SK-N-SH (cell line): ENCODE results near the gene COL3A1. TPM values are rescaled to one million over a fixed set of nuclear protein-coding genes. Genes with fewer than 3 reads are reported as not detected.

Source experiments
- CTCF ChIA-PET: fragments of 300-600, 350-600 bp; formaldehyde crosslinking; extraction: SDS; loops from one replicate; lab custom pipeline; 2021; lab: Yijun Ruan, JAX
- POLR2A ChIA-PET: fragments of 350-600 bp; sonication (Branson Sonifier 250); formaldehyde crosslinking; extraction: SDS; loops from one replicate; lab custom pipeline; 2020; ENCODE audit warnings: antibody characterized with exemption, inconsistent platforms; lab: Yijun Ruan, JAX
- DNase-seq: peaks from one replicate; pipeline ENCODE4 v3.0.0; 2012
- H2AFZ ChIP-seq: fragments of 200-600 bp; sonication (generic); 2 replicates; pipeline ENCODE4 v1.8.1; 2016; ENCODE audit warnings: antibody characterized with exemption, mild to moderate bottlenecking, low read depth
- H3F3A ChIP-seq: fragments of 200-600 bp; sonication (generic); replicated peaks from 2 replicates; pipeline ENCODE3; 2016; ENCODE audit warnings: antibody characterized with exemption, mild to moderate bottlenecking; ENCODE audit not compliant: insufficient read depth
- H3K27ac ChIP-seq, 2 experiments: fragments of 200-500 bp in 1 of 2; fragments of 200-600 bp in 1 of 2; sonication (Bioruptor generic) in 1 of 2; sonication (generic), shearing (Covaris generic) in 1 of 2; 2 replicates each; pipeline versions ENCODE4 v1.5.1 to v1.6.1; 2014 to 2016; ENCODE audit warnings: low read depth in 2 of 2, inconsistent platforms in 1 of 2, low read length in 1 of 2, mild to moderate bottlenecking in 1 of 2, mixed read lengths in 1 of 2
- H3K27me3 ChIP-seq: fragments of 200-600 bp; sonication (generic), shearing (Covaris generic); 2 replicates; pipeline ENCODE4 v1.6.1; 2016; ENCODE audit warnings: mixed run types; ENCODE audit not compliant: insufficient read depth
- H3K36me3 ChIP-seq, 2 experiments: fragments of 200-500 bp in 1 of 2; fragments of 200-600 bp in 1 of 2; sonication (Bioruptor generic) in 1 of 2; sonication (generic) in 1 of 2; replicated peaks in 1 of 2; 2 replicates each; pipeline versions ENCODE3 to v1.5.1; 2014 to 2016; ENCODE audit warnings: low read length in 1 of 2, mild to moderate bottlenecking in 1 of 2; ENCODE audit not compliant: insufficient read depth in 2 of 2, control insufficient read depth in 1 of 2
- H3K4me1 ChIP-seq, 2 experiments: fragments of 200-500 bp in 1 of 2; fragments of 200-600 bp in 1 of 2; sonication (Bioruptor generic) in 1 of 2; sonication (generic), shearing (Covaris generic) in 1 of 2; 2 replicates each; pipeline versions ENCODE4 v1.5.1 to v1.6.1; 2014 to 2016; ENCODE audit warnings: low read depth in 1 of 2, low read length in 1 of 2, mixed run types in 1 of 2; ENCODE audit not compliant: insufficient read depth in 2 of 2, control insufficient read depth in 1 of 2
- H3K4me2 ChIP-seq: fragments of 200-600 bp; sonication (generic), shearing (Covaris generic); 2 replicates; pipeline ENCODE4 v1.6.1; 2017; ENCODE audit warnings: mixed run types
- H3K4me3 ChIP-seq, 2 experiments: fragments of 200-500 bp in 1 of 2; fragments of 200-600 bp in 1 of 2; sonication (Bioruptor generic) in 1 of 2; sonication (generic), shearing (Covaris generic) in 1 of 2; 2 replicates each; pipeline versions ENCODE4 v1.5.1 to v1.8.1; 2014 to 2016; ENCODE audit warnings: low read depth in 2 of 2, inconsistent platforms in 1 of 2, low read length in 1 of 2, mild to moderate bottlenecking in 1 of 2, mixed read lengths in 1 of 2, moderate library complexity in 1 of 2
- H3K79me2 ChIP-seq: fragments of 200-600 bp; sonication (generic); 2 replicates; pipeline ENCODE4 v1.8.1; 2017; ENCODE audit warnings: mild to moderate bottlenecking; ENCODE audit not compliant: insufficient read depth
- H3K9ac ChIP-seq: fragments of 200-600 bp; sonication (generic); 2 replicates; pipeline ENCODE4 v1.6.1; 2017; ENCODE audit warnings: mixed run types
- H3K9me2 ChIP-seq: fragments of 200-600 bp; sonication (generic); 2 replicates; pipeline ENCODE4 v1.6.1; 2017; ENCODE audit warnings: mixed run types
- H3K9me3 ChIP-seq: fragments of 200-600 bp; sonication (generic); 2 replicates; pipeline ENCODE4 v1.6.1; 2017; ENCODE audit warnings: mixed run types, mild to moderate bottlenecking, moderate library complexity
- H4K20me1 ChIP-seq: fragments of 200-600 bp; sonication (generic); 2 replicates; pipeline ENCODE4 v1.6.1; 2017; ENCODE audit warnings: mild to moderate bottlenecking, mixed run types; ENCODE audit not compliant: insufficient read depth
- CTCF ChIP-seq: fragments of 200-600 bp; sonication (generic); IDR thresholded peaks from 2 replicates; pipeline ENCODE4 v1.6.1; 2017; ENCODE audit warnings: antibody characterized with exemption, mild to moderate bottlenecking, moderate library complexity
- EP300 ChIP-seq, 2 experiments: IDR thresholded peaks; 2 replicates each; pipeline versions ENCODE4 v1.4.0 to v1.6.1; 2012; ENCODE audit warnings: borderline replicate concordance in 1 of 2, low read depth in 1 of 2, low read length in 1 of 2
- FOSL2 ChIP-seq: IDR thresholded peaks from 2 replicates; pipeline ENCODE4 v1.4.0; 2012; ENCODE audit warnings: low read depth, mild to moderate bottlenecking, moderate library complexity, borderline replicate concordance
- FOXM1 ChIP-seq: IDR thresholded peaks from 2 replicates; pipeline ENCODE4 v1.4.0; 2012; ENCODE audit warnings: low read depth, mild to moderate bottlenecking
- GABPA ChIP-seq: IDR thresholded peaks from 2 replicates; pipeline ENCODE4 v1.4.0; 2012; ENCODE audit warnings: low read depth, mild to moderate bottlenecking
- GATA2 ChIP-seq: sonication (generic); formaldehyde crosslinking; IDR thresholded peaks from 2 replicates; pipeline ENCODE4 v1.5.0; 2020; ENCODE audit warnings: mild to moderate bottlenecking, missing genetic modification reagents
- IRF3 ChIP-seq: fragments of 150-350 bp; IDR thresholded peaks from 2 replicates; pipeline ENCODE4 v1.6.1; 2016; ENCODE audit warnings: mild to moderate bottlenecking, low read depth, low read length
- JUND ChIP-seq: IDR thresholded peaks from 2 replicates; pipeline ENCODE4 v1.4.0; 2012
- NRF1 ChIP-seq: IDR thresholded peaks from 2 replicates; pipeline ENCODE4 v1.6.1; 2012; ENCODE audit warnings: low read depth, mild to moderate bottlenecking, low read length
- POLR2AphosphoS5 ChIP-seq: IDR thresholded peaks from 2 replicates; pipeline ENCODE4 v1.6.1; 2012; ENCODE audit warnings: low read depth, low read length
- RAD21 ChIP-seq: IDR thresholded peaks from 2 replicates; pipeline ENCODE4 v1.6.1; 2012; ENCODE audit warnings: mild to moderate bottlenecking, low read length
- SMC3 ChIP-seq: IDR thresholded peaks from 2 replicates; pipeline ENCODE4 v1.6.1; 2012; ENCODE audit warnings: low read depth, low read length, improper control_type of control experiment
- TAF1 ChIP-seq: IDR thresholded peaks from 2 replicates; pipeline ENCODE4 v1.6.1; 2012; ENCODE audit warnings: low read depth, mild to moderate bottlenecking, low read length, moderate library complexity, borderline replicate concordance
- TCF12 ChIP-seq: IDR thresholded peaks from 2 replicates; pipeline ENCODE4 v1.4.0; 2012
- TEAD4 ChIP-seq: IDR thresholded peaks from 2 replicates; pipeline ENCODE4 v1.4.0; 2012; ENCODE audit warnings: mild to moderate bottlenecking, borderline replicate concordance; ENCODE audit not compliant: insufficient read depth
- USF2 ChIP-seq: fragments of 150-350 bp; IDR thresholded peaks from 2 replicates; pipeline ENCODE4 v1.6.1; 2017; ENCODE audit warnings: antibody characterized with exemption, low read length, low read depth, borderline replicate concordance
- YY1 ChIP-seq: IDR thresholded peaks from 2 replicates; pipeline ENCODE4 v1.4.0; 2012; ENCODE audit warnings: low read depth, mild to moderate bottlenecking
- ZBTB33 ChIP-seq: IDR thresholded peaks from 2 replicates; pipeline ENCODE4 v1.4.0; 2012; ENCODE audit warnings: low read depth, borderline replicate concordance
- WGBS: methylation state at CpG from one replicate; pipeline ENCODE4 v1.1.6; 2017; ENCODE audit warnings: low lambda C conversion rate; 5-methylcytosine and 5-hydroxymethylcytosine counted together
- polyA plus RNA-seq, 3 experiments: library from polyadenylated mRNA; depleted of rRNA; stranded (reverse); fragments of >200 nt; gene quantifications; 2 replicates each; pipeline ENCODE4 v1.2.3, GENCODE V29; 2012

The COL3A1 gene
- polyA plus RNA-seq, 1 of the 3 experiments (the other 2 are of a cell fraction): 987 TPM

GRCh38 chr2:188984065-188984491 is 9.9 kb downstream of the COL3A1 start:
- H3K9ac ChIP-seq: peak overlapping the region; percentile 96
- H3K4me1 ChIP-seq: peaks cover 15 to 51% of the 10 kb centered on the region in 2 experiments
- no peak for TF ChIP-seq NRF1
- peak; percentile 60; the same call in 1 of the 2 replicates for TF ChIP-seq TCF12
- no peak for TF ChIP-seq USF2
- TF ChIP-seq EP300 (IDR thresholded peaks at IDR 0.05; ENCODE audit: borderline replicate concordance in 1 of 2, low read depth in 1 of 2, low read length in 1 of 2): no peak
- TF ChIP-seq POLR2AphosphoS5: 0 out of 2 replicates have a peak, but pooled peaks have one; percentile 22
- peak; percentile 61 for TF ChIP-seq CTCF
- no peak for TF ChIP-seq ZBTB33
- TF ChIP-seq RAD21: peak; percentile 65
- TF ChIP-seq SMC3: peak; percentile 35; the same call in 1 of the 2 replicates
- no peak overlapping the region for H2AFZ ChIP-seq
- H3K79me2 ChIP-seq: peaks cover 90% of the 10 kb centered on the region
- H3K9me2 ChIP-seq: no peaks in the 10 kb centered on the region
- ChIA-PET CTCF (interaction anchor here (0.9 to 4.7 kb wide), 13 partner anchors 9 to 1489 kb away, joined by 3 to 32 read pairs (median 4); partner anchors contain the start of gene COL3A1), POLR2A (no interaction called here)
- H3K4me3 ChIP-seq: no peak overlapping the region
- no peaks in the 10 kb centered on the region for H4K20me1 ChIP-seq
- DNase-seq: no peak
- peak overlapping the region; percentile 56; the same call in 1 of the 2 replicates for H3K4me2 ChIP-seq
- H3F3A ChIP-seq: peaks cover 88% of the 10 kb centered on the region
- no peaks in the 10 kb centered on the region for H3K9me3 ChIP-seq
- peaks cover 48 to 79% of the 10 kb centered on the region in 2 experiments for H3K36me3 ChIP-seq
- no peaks in the 10 kb centered on the region for H3K27me3 ChIP-seq
- H3K27ac ChIP-seq: peak overlapping the region; percentile 99 to 100

GRCh38 chr2:188984680-188985079 is 10.5 kb downstream of the COL3A1 start:
- Histone ChIP-seq H3K9ac (peak overlapping the region; percentile 96), H3K9me2 (no peaks in the 10 kb centered on the region), H3K9me3 (no peaks in the 10 kb centered on the region), H3K4me3 (no peak overlapping the region), H3K4me1 (peaks cover 10 to 51% of the 10 kb centered on the region in 2 experiments), H3F3A (peaks cover 88% of the 10 kb centered on the region), H3K79me2 (peaks cover 89% of the 10 kb centered on the region), H3K36me3 (peaks cover 55 to 85% of the 10 kb centered on the region in 2 experiments), H3K27ac (peak overlapping the region; percentile 99 to 100), H3K4me2 (peak overlapping the region; percentile 56; the same call in 1 of the 2 replicates), H4K20me1 (no peaks in the 10 kb centered on the region), H2AFZ (no peak overlapping the region), H3K27me3 (no peaks in the 10 kb centered on the region)
- WGBS: 25% methylated on average over 5 of the region's 5 CpGs
- DNase-seq: no peak
- CTCF ChIA-PET: interaction anchor here (0.9 to 4.7 kb wide), 13 partner anchors 10 to 1489 kb away, joined by 3 to 32 read pairs (median 4); partner anchors contain the start of gene COL3A1
- POLR2A ChIA-PET: no interaction called here
- TF ChIP-seq FOSL2 (peak; percentile 82; the same call in 1 of the 2 replicates), POLR2AphosphoS5 (peak; percentile 48; the same call in 1 of the 2 replicates), JUND (peak; percentile 77), TEAD4 (peak; percentile 67; the same call in 1 of the 2 replicates), TAF1 (no peak), ZBTB33 (no peak), FOXM1 (peak; percentile 84), GABPA (peak; percentile 19; the same call in 1 of the 2 replicates), GATA2 (CRISPR knock-in tag) (no peak), IRF3 (no peak), YY1 (no peak), TCF12 (peak; percentile 85)
